GM18498 (cell line): ENCODE data around the gene CDC73.

ENCODE experiments used
- ATAC-seq: cut with Tn5 transposase; IDR thresholded peaks from one replicate; pipeline ENCODE4 v1.9.1; 2021; ENCODE audit warnings: mild to moderate bottlenecking, moderate library complexity; ENCODE audit not compliant: unreplicated experiment

Gene CDC73

GRCh38 chr1:193121616-193122593 lies at the start of gene CDC73:
Gene CDC73, plus strand, starts transcription at chr1:193122031. Its CDS starts 170 bp downstream, at chr1:193122201.
- peak; percentile 95 for ATAC-seq

DNA sequence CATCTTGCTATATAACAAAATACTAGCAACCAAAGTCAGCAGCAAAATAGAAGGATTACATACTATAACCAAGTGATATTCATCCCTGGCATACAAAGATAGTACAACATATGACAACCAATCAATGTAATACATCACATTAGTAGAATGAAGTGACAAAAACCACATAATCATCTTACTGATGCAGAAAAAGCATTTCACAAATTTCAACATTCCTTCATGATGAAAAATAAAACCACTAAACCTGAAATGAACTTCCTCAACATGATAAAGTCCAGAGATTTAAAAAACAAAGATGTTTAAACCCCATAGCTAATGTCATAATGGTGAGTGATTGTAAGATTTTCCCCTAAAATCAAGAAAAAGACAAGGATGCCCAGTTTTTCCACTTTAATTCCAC lies 43.8 kb upstream of the CDC73 start:
- no peak for ATAC-seq

- no peak for ATAC-seq
Observed at GRCh38 chr1:193079187-193079586, 42.6 kb upstream of the CDC73 start.

DNA sequence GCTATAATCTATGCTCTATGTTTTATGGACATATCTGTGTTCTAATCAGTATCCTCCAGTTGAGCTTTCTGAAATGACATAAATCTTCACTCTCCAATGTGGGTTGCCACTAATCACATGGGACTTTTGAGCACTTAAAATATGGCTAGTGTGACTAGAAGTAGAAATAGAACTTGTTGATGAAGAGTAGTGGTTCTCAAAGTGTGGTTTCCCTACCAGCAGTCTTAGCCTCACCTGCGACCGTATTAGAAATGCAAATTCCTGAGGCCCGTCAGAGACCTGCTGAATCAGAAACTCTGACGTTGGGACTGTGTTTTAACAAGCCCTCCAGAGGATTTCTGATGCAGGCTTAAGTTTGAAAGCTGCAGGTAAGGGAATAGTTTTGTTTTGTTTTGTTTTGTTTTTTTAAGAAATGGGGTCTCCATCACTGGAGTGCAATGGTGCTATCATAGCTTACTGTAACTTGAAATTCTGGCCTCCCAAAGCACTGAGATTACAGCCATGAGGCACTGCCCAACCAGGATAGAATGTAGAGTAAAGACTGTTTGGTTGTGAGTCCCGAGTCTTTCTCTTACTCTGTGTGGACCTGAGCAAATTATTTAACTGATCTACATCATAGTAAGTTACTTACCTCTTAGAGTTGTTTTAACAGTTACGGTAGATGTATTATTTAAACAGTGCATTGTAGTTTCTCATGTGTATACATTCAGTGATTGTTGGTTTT lies 38.3 kb upstream of the CDC73 start:
- ATAC-seq, result peak; percentile 99

DNA sequence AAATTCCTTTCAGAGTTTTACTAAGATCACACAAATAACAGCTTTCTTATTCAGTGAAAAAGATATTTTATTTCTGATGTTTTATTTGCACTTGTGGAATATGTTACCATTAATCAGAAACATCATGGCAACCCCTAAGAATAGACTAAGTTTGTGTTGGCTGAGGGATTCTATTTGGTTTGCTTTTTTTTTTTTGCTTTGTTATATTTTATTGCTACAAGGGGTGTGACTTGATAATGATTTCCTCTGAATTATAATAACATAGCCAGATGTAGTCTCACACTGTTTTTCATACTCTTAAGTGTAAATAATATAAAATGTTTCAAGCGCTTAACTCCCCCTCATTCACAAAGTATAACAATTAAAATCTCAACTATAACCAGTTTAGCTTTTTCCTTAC lies 36.6 kb upstream of the CDC73 start:
- ATAC-seq, result no peak

GRCh38 chr1:193086342-193086741 lies 35.5 kb upstream of the CDC73 start:
- no peak for ATAC-seq

DNA sequence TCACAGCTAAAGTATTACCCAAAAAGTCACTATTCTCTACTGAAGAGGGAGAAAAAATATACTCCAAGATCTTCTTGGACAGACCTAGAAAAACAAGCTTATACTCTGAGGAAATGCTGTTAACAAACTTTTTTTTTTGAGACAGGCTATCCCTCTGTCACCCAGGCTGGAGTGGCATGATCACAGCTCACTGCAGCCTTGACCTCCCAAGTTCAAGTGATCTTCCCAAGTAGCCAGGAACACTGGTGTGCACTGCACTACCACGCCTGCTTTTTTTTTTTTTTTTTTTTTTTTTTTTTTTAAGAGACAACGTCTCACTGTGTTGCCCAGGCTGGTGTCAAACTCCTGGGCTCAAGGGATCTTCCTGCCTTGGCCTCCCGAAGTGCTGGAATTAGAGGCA lies 33.9 kb upstream of the CDC73 start:
- ATAC-seq, result no peak

GRCh38 chr1:193090865-193091264 lies 31.0 kb upstream of the CDC73 start:
- no peak for ATAC-seq

GRCh38 chr1:193094112-193094511 lies 27.7 kb upstream of the CDC73 start:
- ATAC-seq, result no peak

DNA sequence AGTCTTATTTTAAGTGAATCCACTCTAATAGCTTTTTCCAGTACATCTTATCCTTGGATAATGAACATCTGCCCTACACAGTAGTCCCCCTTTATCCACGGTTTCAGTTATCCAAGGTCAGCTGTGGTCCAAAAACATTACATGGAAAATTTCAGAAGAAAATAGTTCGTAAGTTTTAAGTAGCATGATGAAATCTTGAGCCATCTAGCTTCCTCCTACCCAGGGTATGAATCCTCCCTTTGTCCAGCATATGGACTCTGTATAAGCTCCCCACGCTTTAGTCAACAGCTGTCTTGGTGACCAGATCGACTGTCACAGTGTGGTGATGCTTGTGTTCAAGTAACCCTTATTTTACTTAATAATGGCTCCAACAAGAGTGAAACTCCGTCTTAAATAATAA lies 19.2 kb upstream of the CDC73 start:
- ATAC-seq, result no peak

- no peak for ATAC-seq
Observed at GRCh38 chr1:193103759-193104501, 17.9 kb upstream of the CDC73 start.

GRCh38 chr1:193104502-193104906 lies 17.3 kb upstream of the CDC73 start:
- peak; percentile 46 for ATAC-seq

GRCh38 chr1:193104907-193105820 lies 16.7 kb upstream of the CDC73 start, which contains the start of gene GLRX2:
Gene GLRX2, minus strand, starts transcription at chr1:193105414. Its CDS starts 32 bp downstream, at chr1:193105382.
- peak; percentile 93 for ATAC-seq

DNA sequence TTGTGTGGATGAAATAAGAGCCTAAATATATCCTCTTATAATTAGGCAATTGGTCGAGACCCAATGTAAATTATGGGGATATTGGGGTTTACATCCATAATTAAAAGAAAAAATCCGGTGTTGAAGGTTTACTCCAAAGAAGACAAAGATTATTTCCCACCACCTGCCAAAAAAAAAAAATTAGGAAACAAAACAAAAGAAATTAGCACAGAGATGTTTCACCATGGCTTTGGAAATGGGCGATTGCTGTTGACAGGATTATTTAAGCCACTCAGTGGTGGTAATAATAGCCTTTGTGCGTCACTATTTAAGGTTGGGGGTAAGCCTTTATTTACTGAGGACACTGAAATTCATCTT lies 16.0 kb upstream of the CDC73 start:
- ATAC-seq, result no peak

GRCh38 chr1:193108471-193108870 lies 13.4 kb upstream of the CDC73 start:
- no peak for ATAC-seq

DNA sequence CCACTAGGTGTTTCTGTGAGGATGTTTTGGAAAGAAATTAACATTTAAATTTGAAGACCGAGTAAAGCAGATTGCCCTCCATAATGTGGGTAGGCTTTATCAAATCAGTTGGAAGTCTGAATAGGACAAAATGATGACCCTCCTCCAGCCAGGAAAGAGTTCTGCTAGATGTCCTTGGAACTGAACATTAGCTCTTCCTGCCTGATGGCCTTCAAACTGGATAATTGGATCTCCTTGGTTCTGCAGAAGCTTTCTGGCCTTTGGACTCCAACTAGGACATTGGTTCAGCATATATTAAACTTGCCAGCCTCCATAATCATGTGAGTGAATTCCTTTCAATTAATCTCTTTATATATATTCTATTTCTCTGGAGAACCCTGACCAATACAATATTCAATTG lies 12.2 kb upstream of the CDC73 start:
- no peak for ATAC-seq

GRCh38 chr1:193110246-193110645 lies 11.6 kb upstream of the CDC73 start:
- ATAC-seq, result no peak

DNA sequence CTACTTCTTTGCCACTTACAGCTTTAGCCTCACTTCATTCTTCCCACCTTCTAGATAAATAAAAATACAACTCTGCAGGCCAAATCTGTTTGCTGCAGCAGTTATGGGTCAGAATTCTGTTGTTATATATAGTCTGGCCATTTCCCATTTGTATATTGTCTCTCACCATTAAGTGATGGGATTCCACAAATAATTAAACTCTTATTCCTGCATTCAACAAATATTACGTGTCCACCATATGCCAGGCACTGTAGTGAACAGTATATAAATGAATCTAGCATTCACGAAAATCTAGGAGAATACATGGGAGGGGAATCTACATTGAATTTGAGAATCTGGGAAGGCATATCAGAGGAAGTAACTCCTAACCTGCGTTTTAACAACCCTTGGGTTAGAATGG lies 11.0 kb upstream of the CDC73 start:
- ATAC-seq, result no peak

GRCh38 chr1:193111641-193112090 lies 10.2 kb upstream of the CDC73 start:
- ATAC-seq, result peak; percentile 2
